Colonic mucosa (tissue), 4 donors: ENCODE measurements around the gene ABCG1. TPM values are rescaled to one million over a fixed set of nuclear protein-coding genes. Genes with fewer than 3 reads are reported as not detected.
A peak's percentile ranks its signal among the peaks of the same experiment; 100 is the strongest.

Experiments
- DNase-seq: peaks from one replicate; pipeline ENCODE4 v3.0.0-alpha.2; 2020
- H3K27ac ChIP-seq: fragments of 200-600 bp; one replicate; pipeline ENCODE4 v1.8.0; 2021
- H3K27me3 ChIP-seq: fragments of 200-600 bp; one replicate; pipeline ENCODE4 v1.8.0; 2021
- H3K36me3 ChIP-seq: fragments of 200-600 bp; one replicate; pipeline ENCODE4 v1.8.0; 2021
- H3K4me1 ChIP-seq: fragments of 200-600 bp; one replicate; pipeline ENCODE4 v1.8.0; 2021; ENCODE audit warnings: mild to moderate bottlenecking
- H3K4me3 ChIP-seq: fragments of 200-600 bp; one replicate; pipeline ENCODE4 v1.8.0; 2021
- H3K9ac ChIP-seq, 2 donors: one replicate each; pipeline ENCODE4 v1.7.0; 2013; ENCODE audit warnings: control low read depth in 2 of 2, low read depth in 2 of 2, low read length in 2 of 2
- H3K9me3 ChIP-seq: fragments of 200-600 bp; one replicate; pipeline ENCODE4 v1.8.0; 2021
- CTCF ChIP-seq: fragments of 200-600 bp; IDR thresholded peaks from one replicate; pipeline ENCODE4 v1.8.0; 2022; ENCODE audit warnings: antibody characterized with exemption, mild to moderate bottlenecking
- intact Hi-C: fragments of 100-400 bp; cut with DNase I; formaldehyde crosslinking; loops from one replicate; pipeline ENCODE4 v1.14.1; 2022
- total RNA-seq, 2 donors: library from RNA; stranded (reverse); fragmentation: NEBNext Ultra II Directional in 1 of 2; extraction: Animal tissue kit (Norgen Biotek cat#: 25700) in 1 of 2; gene quantifications; one replicate each; pipeline ENCODE4 v1.2.1, GENCODE V29; 2021
- donor health status: healthy.
- donor health status: DM: no; HTN: no; CAD: no.
- donor health status: DM: no; HTN: no; CAD: no.

ABCG1 gene
- total RNA-seq, 2 donors from 2014 or later, result 13.8 to 60.0 TPM

DNA sequence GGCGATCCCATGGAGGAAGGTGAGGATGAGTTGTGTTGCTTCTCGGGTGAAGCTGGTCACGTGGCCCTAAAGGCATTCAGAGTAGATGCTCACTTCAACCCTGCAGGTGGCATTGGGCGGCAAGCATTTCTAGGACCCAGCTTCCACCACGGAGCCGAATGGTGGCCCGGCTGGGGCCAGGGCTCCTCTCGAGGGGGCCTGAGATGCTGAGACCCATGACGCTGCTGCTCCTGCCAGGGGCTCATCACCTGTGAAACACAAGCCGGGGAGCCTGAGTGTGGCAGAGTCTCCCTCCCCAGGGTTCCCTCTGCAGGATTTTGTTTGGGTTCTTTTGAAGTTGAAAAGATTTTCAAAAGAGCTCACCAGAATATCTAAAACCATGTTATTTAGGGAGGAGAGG, 41.2 kb downstream of the ABCG1 start:
- Histone ChIP-seq H3K4me3 (no peak overlapping the region), H3K9ac (no peak overlapping the region), H3K4me1 (no peaks in the 10 kb centered on the region), H3K27me3 (no peaks in the 10 kb centered on the region), H3K9me3 (no peaks in the 10 kb centered on the region), H3K27ac (no peak overlapping the region), H3K36me3 (no peaks in the 10 kb centered on the region)
- no peak for TF ChIP-seq CTCF
- intact Hi-C loops, result no loop called here
- no peak for DNase-seq

DNA sequence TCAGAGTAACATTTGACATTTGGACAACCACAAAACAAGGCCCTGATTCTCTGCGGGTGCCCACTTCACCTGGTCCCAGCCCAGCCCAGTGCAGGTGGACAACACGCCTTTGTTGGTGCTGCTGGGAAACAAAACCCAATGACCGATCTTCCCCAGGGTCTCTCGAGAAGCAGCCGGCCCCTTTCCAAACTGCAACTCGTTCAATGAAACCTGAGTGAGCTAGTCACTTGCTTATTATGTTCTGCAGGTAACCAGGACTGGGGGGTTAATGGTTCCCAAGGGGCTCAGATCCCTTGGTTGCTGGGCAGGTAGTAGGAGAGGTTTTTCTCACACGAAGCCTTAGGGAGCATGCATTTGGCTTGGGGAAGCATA, 42.9 kb downstream of the ABCG1 start:
- H3K9me3 ChIP-seq, result no peaks in the 10 kb centered on the region
- no peak overlapping the region for H3K4me3 ChIP-seq
- no peak overlapping the region for H3K27ac ChIP-seq
- no peaks in the 10 kb centered on the region for H3K4me1 ChIP-seq
- H3K27me3 ChIP-seq, result no peaks in the 10 kb centered on the region
- TF ChIP-seq CTCF, result no peak
- intact Hi-C loops, result no loop called here
- DNase-seq, result no peak
- no peak overlapping the region for H3K9ac ChIP-seq
- H3K36me3 ChIP-seq, result no peaks in the 10 kb centered on the region

GRCh38 chr21:42262831-42263231, 43.9 kb downstream of the ABCG1 start:
- Histone ChIP-seq H3K4me3 (no peak overlapping the region), H3K9ac (no peak overlapping the region), H3K27ac (no peak overlapping the region), H3K4me1 (no peaks in the 10 kb centered on the region), H3K36me3 (no peaks in the 10 kb centered on the region), H3K9me3 (no peaks in the 10 kb centered on the region), H3K27me3 (no peaks in the 10 kb centered on the region)
- peak; percentile 46 for DNase-seq
- TF ChIP-seq CTCF, result no peak
- intact Hi-C loops, result no loop called here

- no peaks in the 10 kb centered on the region for H3K4me1 ChIP-seq
- DNase-seq, result no peak
- intact Hi-C loops, result no loop called here
- TF ChIP-seq CTCF, result no peak
- H3K4me3 ChIP-seq, result no peak overlapping the region
- H3K27me3 ChIP-seq, result no peaks in the 10 kb centered on the region
- no peaks in the 10 kb centered on the region for H3K36me3 ChIP-seq
- no peaks in the 10 kb centered on the region for H3K9me3 ChIP-seq
- no peak overlapping the region for H3K27ac ChIP-seq
- no peak overlapping the region for H3K9ac ChIP-seq
These were observed 44.7 kb downstream of the ABCG1 start for GRCh38 chr21:42263591-42264131.

DNA sequence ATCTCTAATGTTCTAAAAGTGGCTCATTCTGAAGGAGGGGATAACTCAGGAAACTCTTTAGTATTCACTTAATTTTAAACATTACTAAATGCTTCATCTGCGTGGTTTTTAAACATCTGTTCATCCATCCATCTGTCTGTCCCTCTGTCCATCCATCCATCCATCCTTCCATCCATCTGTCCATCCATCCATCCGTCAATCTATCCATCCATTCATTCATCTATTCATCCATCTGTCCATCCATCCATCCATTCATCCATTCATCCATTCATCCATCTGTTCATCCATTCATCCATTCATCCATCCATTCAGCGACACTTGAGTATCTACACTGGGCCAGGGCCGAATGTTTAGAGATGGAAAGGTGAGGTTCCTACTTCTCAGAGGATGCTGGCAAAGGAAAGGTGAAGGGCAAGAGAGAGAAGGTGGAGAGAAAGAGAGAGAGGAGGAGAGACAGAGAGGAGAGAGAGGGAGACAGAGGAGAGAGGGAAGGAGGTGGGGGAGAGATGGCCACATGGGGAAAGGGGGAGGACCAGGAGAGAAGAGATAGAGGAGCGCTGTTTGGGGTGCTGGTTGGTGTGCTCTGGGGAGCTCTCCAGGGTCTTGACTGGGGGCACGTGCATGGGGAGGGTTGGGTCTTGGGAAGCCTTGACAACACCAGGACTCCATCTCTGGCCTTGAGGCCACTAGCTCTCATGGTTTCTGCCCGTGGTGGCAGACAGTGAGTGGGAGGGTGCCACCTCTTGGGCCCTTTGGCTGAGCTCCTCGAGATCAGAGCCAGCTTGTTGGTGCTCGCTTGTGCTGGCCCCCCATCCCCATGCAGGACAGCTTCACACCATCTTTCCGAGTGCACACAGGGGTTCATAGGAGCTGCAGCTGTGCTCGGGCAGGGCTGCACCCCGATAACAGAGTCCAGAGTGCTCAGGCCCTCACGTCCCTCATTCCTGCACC, 45.6 kb downstream of the ABCG1 start:
- Histone ChIP-seq H3K4me3 (no peak overlapping the region), H3K27ac (no peak overlapping the region), H3K4me1 (no peaks in the 10 kb centered on the region), H3K36me3 (no peaks in the 10 kb centered on the region), H3K27me3 (no peaks in the 10 kb centered on the region), H3K9me3 (no peaks in the 10 kb centered on the region), H3K9ac (no peak overlapping the region)
- no peak for TF ChIP-seq CTCF
- intact Hi-C loops, result no loop called here
- no peak for DNase-seq
